ENCODE results near the gene PSENEN. TPM values are rescaled to one million over a fixed set of nuclear protein-coding genes. Genes with fewer than 3 reads are reported as not detected.

The PSENEN gene
- total RNA-seq, 4 donors from 2014 or later = 8.3 to 48.2 (median 40.6) TPM

- Histone ChIP-seq H3K4me3 (no peak within 1 kb of the TSS), H3K9me3 (no peaks in the 10 kb centered on the region), H3K27ac (no peak within 1 kb of the TSS), H3K27me3 (no peaks in the 10 kb centered on the region), H3K4me1 (peaks cover 0 to 14% (median 0%) of the 10 kb centered on the region in 4 donors), H3K36me3 (no peaks in the 10 kb centered on the region)
- TF ChIP-seq, protein P1, sequence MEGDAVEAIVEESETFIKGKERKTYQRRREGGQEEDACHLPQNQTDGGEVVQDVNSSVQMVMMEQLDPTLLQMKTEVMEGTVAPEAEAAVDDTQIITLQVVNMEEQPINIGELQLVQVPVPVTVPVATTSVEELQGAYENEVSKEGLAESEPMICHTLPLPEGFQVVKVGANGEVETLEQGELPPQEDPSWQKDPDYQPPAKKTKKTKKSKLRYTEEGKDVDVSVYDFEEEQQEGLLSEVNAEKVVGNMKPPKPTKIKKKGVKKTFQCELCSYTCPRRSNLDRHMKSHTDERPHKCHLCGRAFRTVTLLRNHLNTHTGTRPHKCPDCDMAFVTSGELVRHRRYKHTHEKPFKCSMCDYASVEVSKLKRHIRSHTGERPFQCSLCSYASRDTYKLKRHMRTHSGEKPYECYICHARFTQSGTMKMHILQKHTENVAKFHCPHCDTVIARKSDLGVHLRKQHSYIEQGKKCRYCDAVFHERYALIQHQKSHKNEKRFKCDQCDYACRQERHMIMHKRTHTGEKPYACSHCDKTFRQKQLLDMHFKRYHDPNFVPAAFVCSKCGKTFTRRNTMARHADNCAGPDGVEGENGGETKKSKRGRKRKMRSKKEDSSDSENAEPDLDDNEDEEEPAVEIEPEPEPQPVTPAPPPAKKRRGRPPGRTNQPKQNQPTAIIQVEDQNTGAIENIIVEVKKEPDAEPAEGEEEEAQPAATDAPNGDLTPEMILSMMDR (IDR thresholded peaks at IDR 0.05) = no peak
- TF ChIP-seq POLR2A (IDR thresholded peaks at IDR 0.05) = no peak
- DNase-seq = no peak
Measured at GRCh38 chr19:35704218-35704617, 41.2 kb upstream of the PSENEN start, which contains the start of gene ZBTB32. Gene ZBTB32, plus strand, starts transcription at chr19:35704558. Its CDS starts 10,069 bp downstream, at chr19:35714627.

- no peaks in the 10 kb centered on the region for H3K27me3 ChIP-seq
- no peaks in the 10 kb centered on the region for H3K9me3 ChIP-seq
- no peak overlapping the region for H3K27ac ChIP-seq
- TF ChIP-seq POLR2A (IDR thresholded peaks at IDR 0.05) = no peak
- TF ChIP-seq, protein P1 (IDR thresholded peaks at IDR 0.05) = no peak
- H3K4me3 ChIP-seq = no peak overlapping the region
- H3K4me1 ChIP-seq = no peaks in the 10 kb centered on the region
- no peak for DNase-seq
- H3K36me3 ChIP-seq = no peaks in the 10 kb centered on the region
Measured at GRCh38 chr19:35708391-35708790, 37.1 kb upstream of the PSENEN start.

DNA sequence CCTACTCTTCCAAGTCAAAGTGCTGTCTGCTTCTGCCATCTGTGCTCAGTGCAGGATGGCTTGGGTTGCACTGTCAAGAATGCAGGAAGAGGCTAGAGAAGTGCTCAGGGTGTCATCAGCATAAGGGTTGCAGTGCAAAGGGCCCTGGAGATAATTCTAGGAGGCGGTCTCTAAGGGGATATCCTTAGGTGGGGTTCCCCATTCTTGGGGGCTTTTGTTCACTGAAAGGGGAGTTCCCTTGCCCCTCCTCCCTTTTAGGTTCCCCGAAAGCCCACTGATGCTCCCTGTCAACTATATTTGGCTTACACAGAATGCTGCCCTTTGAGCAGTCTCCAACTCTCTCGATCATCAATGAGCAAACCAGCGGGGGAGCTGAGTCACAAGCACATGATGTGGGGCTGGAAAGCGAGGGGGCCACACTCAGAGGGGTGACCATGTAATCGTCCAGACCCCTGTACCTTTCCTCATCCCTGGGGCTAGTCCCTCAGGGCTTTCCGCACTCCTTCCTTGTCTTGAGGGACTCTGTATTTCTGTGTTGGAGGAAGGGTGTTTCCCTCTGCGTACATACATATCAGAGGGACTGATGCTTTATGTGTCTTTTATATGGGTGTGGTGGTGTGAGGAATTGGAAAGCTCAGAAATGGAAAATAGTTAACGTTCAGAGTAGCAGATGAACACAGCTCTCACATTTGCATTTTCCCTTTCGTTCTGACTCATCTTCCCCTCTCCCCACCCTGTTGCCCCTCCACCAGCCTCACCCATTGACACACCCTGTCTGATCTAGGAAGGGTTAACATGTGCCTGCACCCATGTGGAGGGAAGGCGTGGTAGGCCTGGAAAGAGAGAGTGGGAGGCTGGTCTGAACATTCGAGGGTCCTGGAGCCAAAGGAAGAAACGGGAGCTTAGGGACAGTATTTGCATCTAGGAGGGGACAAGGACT, 34.4 kb upstream of the PSENEN start:
- Histone ChIP-seq H3K36me3 (no peaks in the 10 kb centered on the region), H3K27ac (peak overlapping the region in 2 of 4 donors; percentile 69 to 93), H3K27me3 (no peaks in the 10 kb centered on the region), H3K4me1 (peaks cover 0 to 10% (median 7%) of the 10 kb centered on the region in 4 donors), H3K4me3 (no peak overlapping the region), H3K9me3 (no peaks in the 10 kb centered on the region)
- TF ChIP-seq, protein P1 (IDR thresholded peaks at IDR 0.05) = no peak
- no peak for TF ChIP-seq POLR2A (IDR thresholded peaks at IDR 0.05)
- DNase-seq = peak in 1 of 3 donors; percentile 41

DNA sequence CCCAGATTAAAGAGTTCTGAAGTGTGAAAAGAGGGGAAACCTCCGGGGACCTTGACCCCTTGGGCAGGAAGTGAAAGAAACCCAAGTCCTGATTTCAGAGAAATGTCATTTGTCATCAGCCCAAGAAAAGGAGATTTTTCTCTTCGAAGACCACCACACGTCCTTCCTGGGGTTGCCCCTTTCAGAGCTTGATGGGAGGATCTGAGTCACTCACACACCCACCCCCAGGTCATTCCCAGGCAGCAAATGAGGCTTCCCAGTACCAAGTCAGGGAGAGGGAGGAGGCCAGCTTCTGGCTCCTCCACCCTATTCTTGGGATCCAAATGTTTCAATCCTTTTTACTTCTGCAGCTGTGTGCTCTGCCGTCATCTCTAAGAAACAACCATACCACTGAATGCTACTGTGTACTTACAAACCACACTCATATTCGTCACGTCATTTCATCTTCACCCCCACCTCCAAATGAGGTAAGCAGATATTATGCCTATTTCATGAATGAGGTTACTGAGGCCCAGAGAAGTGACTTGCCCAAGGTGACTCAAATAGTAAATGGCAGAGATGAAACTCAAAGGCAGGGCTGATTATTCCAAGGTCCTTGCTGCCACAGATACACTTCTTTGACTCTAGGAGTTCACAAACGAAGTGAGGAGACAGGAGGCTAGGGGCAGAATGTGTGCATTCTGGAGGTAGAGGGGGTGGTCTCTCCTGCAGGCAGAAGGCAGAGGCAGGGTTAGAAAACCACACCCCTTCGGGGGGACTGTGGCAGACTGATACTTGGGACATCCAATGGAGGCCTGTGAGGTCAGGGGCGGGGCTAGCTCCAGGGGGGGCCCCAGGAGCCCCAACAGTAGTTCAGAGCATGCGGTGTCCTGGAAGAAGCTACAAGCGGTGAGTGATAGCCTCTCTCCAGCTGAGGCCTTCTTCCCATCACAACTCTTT, 32.6 kb upstream of the PSENEN start:
- Histone ChIP-seq H3K36me3 (no peaks in the 10 kb centered on the region), H3K4me3 (peak overlapping the region in 2 of 4 donors; percentile 12 to 40), H3K9me3 (no peaks in the 10 kb centered on the region), H3K27me3 (no peaks in the 10 kb centered on the region), H3K4me1 (peaks cover 0 to 15% (median 9%) of the 10 kb centered on the region in 4 donors), H3K27ac (peak overlapping the region in 3 of 4 donors; percentile 20 to 93 (median 69))
- DNase-seq = peak in 2 of 3 donors; percentile 82 to 86
- TF ChIP-seq, protein P1 (IDR thresholded peaks at IDR 0.05) = no peak
- TF ChIP-seq POLR2A (IDR thresholded peaks at IDR 0.05) = no peak

GRCh38 chr19:35713506-35713850, 32.0 kb upstream of the PSENEN start:
- Histone ChIP-seq H3K4me3 (peak overlapping the region in 2 of 4 donors; percentile 12 to 40), H3K4me1 (peaks cover 0 to 15% (median 9%) of the 10 kb centered on the region in 4 donors), H3K9me3 (no peaks in the 10 kb centered on the region), H3K27me3 (no peaks in the 10 kb centered on the region), H3K36me3 (no peaks in the 10 kb centered on the region), H3K27ac (peak overlapping the region in 2 of 4 donors; percentile 69 to 93)
- TF ChIP-seq POLR2A (IDR thresholded peaks at IDR 0.05) = no peak
- TF ChIP-seq, protein P1 (IDR thresholded peaks at IDR 0.05) = no peak
- no peak for DNase-seq

Data from Peyer's patch (tissue), 4 donors.